Pancreas (tissue), 10 donors: Measurements from ENCODE around the gene RPA1. TPM values are rescaled to one million over a fixed set of nuclear protein-coding genes. Genes with fewer than 3 reads are reported as not detected.
"Not testable (repeated sequence)": the region's sequence is repeated elsewhere in the genome, so short reads cannot be mapped to it uniquely, and the experiment has no call there.

Experiments used
- ATAC-seq, 4 donors: fragments of 200-7000 bp; cut with Tn5 transposase; one replicate each; pipeline versions ENCODE4 v1.8.0 to v1.9.1; 2020; ENCODE audit warnings: mild to moderate bottlenecking in 4 of 4, moderate library complexity in 4 of 4
- DNase-seq, 6 donors: peaks; one replicate each; pipeline ENCODE4 v3.0.0-alpha.2; 2020
- FAIRE-seq: peaks from 2 replicates; lab custom pipeline; 2012; peaks lifted over from hg19 to GRCh38; lab: Jason Lieb, UNC
- H3K27ac ChIP-seq, 4 donors: fragments of 200-600 bp; sonication (generic); 1 replicate in 3 of 4; 2 replicates in 1 of 4; pipeline versions ENCODE4 v1.5.0 to v1.8.0; 2020
- H3K27me3 ChIP-seq, 4 donors: fragments of 200-600 bp; one replicate each; pipeline ENCODE4 v1.8.0; 2021
- H3K36me3 ChIP-seq, 3 donors: fragments of 200-600 bp; sonication (generic) in 1 of 3; one replicate each; pipeline versions ENCODE4 v1.5.0 to v1.8.0; 2020 to 2021
- H3K4me1 ChIP-seq, 3 donors: fragments of 200-600 bp; one replicate each; pipeline ENCODE4 v1.8.0; 2021
- H3K4me3 ChIP-seq, 4 donors: fragments of 200-600 bp; sonication (generic) in 2 of 4; one replicate each; pipeline versions ENCODE4 v1.5.0 to v1.8.0; 2020 to 2021
- H3K9me3 ChIP-seq, 4 donors: fragments of 200-600 bp; one replicate each; pipeline ENCODE4 v1.8.0; 2021
- CTCF ChIP-seq, 4 donors: fragments of 200-600 bp; sonication (generic) in 3 of 4; IDR thresholded peaks; one replicate each; pipeline versions ENCODE4 v1.5.0 to v1.8.0; 2021; ENCODE audit warnings: antibody characterized with exemption in 4 of 4
- WGBS, 2 donors: extraction: QIAGEN DNeasy Blood & Tissue Kit; methylation state at CpG; one replicate each; pipeline ENCODE4 v1.1.7; 2013; 5-methylcytosine and 5-hydroxymethylcytosine counted together
- intact Hi-C, 3 donors: fragments of 100-400 bp; cut with DNase I; formaldehyde crosslinking; loops; one replicate each; pipeline versions ENCODE4 v1.11.1 to v1.14.2; 2022
- polyA plus RNA-seq, 2 donors: library from polyadenylated mRNA; stranded (reverse); fragments of 200-250 nt; gene quantifications; one replicate each; pipeline ENCODE4 v1.2.3, GENCODE V29; 2013
- total RNA-seq, 6 donors: library from RNA; stranded (reverse); fragmentation: NEBNext Ultra II Directional in 4 of 6; extraction: Animal tissue kit (Norgen Biotek cat#: 25700) in 4 of 6; gene quantifications; one replicate each; pipeline versions ENCODE4 v1.2.1 to v1.2.4, GENCODE V29; 2021 to 2023
- donor health status: healthy with polysubstance abuse.
- donor health status: DM: no; HTN: no; CAD: no; lungs with moderate emphysema.
- donor health status: DM: no; HTN: no; CAD: no.
- donor health status: control.
- donor health status: control.
- donor health status: Bipolar disorder and iron deficiency.
- donor health status: DM: yes; HTN: yes; CAD: no.
- donor health status: DM: no; HTN: no; CAD: no.
- donor health status: DM: no; HTN: no; CAD: no.
- donor health status: DM: yes; HTN: yes; CAD: no.

RPA1 gene
- total and polyA plus RNA-seq, 8 donors: 6.5 to 43.9 (median 36.1) TPM

- TF ChIP-seq CTCF (IDR thresholded peaks at IDR 0.05): peak in 1 of 4 donors; percentile 21
- H3K27ac ChIP-seq: no peak overlapping the region
- WGBS, 2 donors: 86 to 88% methylated on average over 10 of the region's 10 CpGs
- FAIRE-seq (no peak), ATAC-seq (peak in 3 of 4 donors; percentile 34 to 51 (median 47)), DNase-seq (peak in 1 of 6 donors; percentile 15)
- peaks cover 0 to 56% (median 15%) of the 10 kb centered on the region in 3 donors for H3K36me3 ChIP-seq
- no peaks in the 10 kb centered on the region for H3K9me3 ChIP-seq
- H3K27me3 ChIP-seq: no peaks in the 10 kb centered on the region
- no peaks in the 10 kb centered on the region for H3K4me1 ChIP-seq
- no peak overlapping the region for H3K4me3 ChIP-seq
- intact Hi-C loops: no loop called here
These were observed 53.0 kb downstream of the RPA1 start for GRCh38 chr17:1882836-1883235.

GRCh38 chr17:1883536-1883935, 53.7 kb downstream of the RPA1 start:
- FAIRE-seq (no peak), ATAC-seq (no peak), DNase-seq (no peak)
- H3K9me3 ChIP-seq: no peaks in the 10 kb centered on the region
- intact Hi-C loops: no loop called here
- peaks cover 0 to 61% (median 15%) of the 10 kb centered on the region in 3 donors for H3K36me3 ChIP-seq
- no peak overlapping the region for H3K4me3 ChIP-seq
- TF ChIP-seq CTCF (IDR thresholded peaks at IDR 0.05): no peak
- no peaks in the 10 kb centered on the region for H3K27me3 ChIP-seq
- WGBS, 2 donors: 92 to 94% methylated on average over 16 of the region's 16 CpGs
- no peak overlapping the region for H3K27ac ChIP-seq
- H3K4me1 ChIP-seq: no peaks in the 10 kb centered on the region

GRCh38 chr17:1888741-1889140, 58.9 kb downstream of the RPA1 start:
- peaks cover 0 to 56% (median 2%) of the 10 kb centered on the region in 3 donors for H3K36me3 ChIP-seq
- no peak for TF ChIP-seq CTCF (IDR thresholded peaks at IDR 0.05)
- WGBS, 2 donors: 86 to 90% methylated on average over 14 of the region's 14 CpGs
- H3K4me3 ChIP-seq: no peak overlapping the region
- H3K9me3 ChIP-seq: no peaks in the 10 kb centered on the region
- no peak for DNase-seq
- intact Hi-C loops: no loop called here
- no peaks in the 10 kb centered on the region for H3K4me1 ChIP-seq
- H3K27me3 ChIP-seq: no peaks in the 10 kb centered on the region
- H3K27ac ChIP-seq: no peak overlapping the region
- no peak for ATAC-seq
- no peak for FAIRE-seq

GRCh38 chr17:1890758-1891450, 61.1 kb downstream of the RPA1 start:
- no peak for TF ChIP-seq CTCF (IDR thresholded peaks at IDR 0.05)
- H3K36me3 ChIP-seq: peaks cover 0 to 54% (median 0%) of the 10 kb centered on the region in 3 donors
- H3K4me3 ChIP-seq: no peak overlapping the region
- FAIRE-seq (no peak), DNase-seq (no peak), ATAC-seq (no peak)
- intact Hi-C loops: no loop called here
- H3K9me3 ChIP-seq: no peaks in the 10 kb centered on the region
- H3K27ac ChIP-seq: no peak overlapping the region
- no peaks in the 10 kb centered on the region for H3K27me3 ChIP-seq
- WGBS, 2 donors: 87% methylated on average over 15 of the region's 15 CpGs
- H3K4me1 ChIP-seq: no peaks in the 10 kb centered on the region

GRCh38 chr17:1894753-1895339, 65.0 kb downstream of the RPA1 start:
- intact Hi-C loops: no loop called here

GRCh38 chr17:1895479-1895878, 65.7 kb downstream of the RPA1 start:
- H3K9me3 ChIP-seq, H3K27ac ChIP-seq, FAIRE-seq, H3K27me3 ChIP-seq, H3K4me3 ChIP-seq, ATAC-seq, DNase-seq, H3K4me1 ChIP-seq, intact Hi-C loops: not testable (repeated sequence)
- 95% methylated on average over 11 of the region's 11 CpGs for WGBS, 2 donors
- H3K36me3 ChIP-seq: peaks cover 0 to 50% (median 7%) of the 10 kb centered on the region in 3 donors

More at GRCh38 chr17:1894753-1895339, 65.0 kb downstream of the RPA1 start:
- Histone ChIP-seq H3K4me3 (no peak overlapping the region), H3K27me3 (no peaks in the 10 kb centered on the region), H3K9me3 (no peaks in the 10 kb centered on the region), H3K27ac (no peak overlapping the region), H3K4me1 (no peaks in the 10 kb centered on the region), H3K36me3 (peaks cover 0 to 56% (median 7%) of the 10 kb centered on the region in 3 donors)
- WGBS, 2 donors: 94 to 96% methylated on average over 7 of the region's 7 CpGs
- ATAC-seq: no peak
- FAIRE-seq: no peak
- TF ChIP-seq CTCF (IDR thresholded peaks at IDR 0.05): no peak
- no peak for DNase-seq
